Activated CD4-positive, alpha-beta memory T cell treated with anti-CD3 and anti-CD28 coated beads, Interleukin-2, amount 10 ng/mL, durations not matched to agents 7 days and 5 days (primary cell): ENCODE results near the gene PLK4. TPM values are rescaled to one million over a fixed set of nuclear protein-coding genes. Genes with fewer than 3 reads are reported as not detected.
"Not testable (repeated sequence)": the region's sequence is repeated elsewhere in the genome, so short reads cannot be mapped to it uniquely, and the experiment has no call there.

Experiments used
- CTCF ChIA-PET: fragments of 350-600 bp; sonication (Branson Sonifier 250); formaldehyde crosslinking; loops from one replicate; lab custom pipeline; 2021; ENCODE audit warnings: antibody characterized with exemption, inconsistent platforms; lab: Charles Lee
- POLR2A ChIA-PET: fragments of 350-600 bp; sonication (Branson Sonifier 250); formaldehyde crosslinking; loops from one replicate; lab custom pipeline; 2021; ENCODE audit warnings: antibody characterized with exemption; lab: Charles Lee
- DNase-seq: peaks from one replicate; pipeline ENCODE4 v3.0.0-alpha.2; 2020
- H3K27ac Mint-ChIP-seq: one replicate; pipeline ENCODE4 v1.8.0; 2021; ENCODE audit warnings: mild to moderate bottlenecking, mixed read lengths
- H3K27me3 Mint-ChIP-seq: one replicate; pipeline ENCODE4 v1.8.0; 2021; ENCODE audit warnings: mixed read lengths
- H3K36me3 Mint-ChIP-seq: one replicate; pipeline ENCODE4 v1.8.0; 2021; ENCODE audit warnings: low read depth, mixed read lengths
- H3K4me1 Mint-ChIP-seq: one replicate; pipeline ENCODE4 v1.8.0; 2021; ENCODE audit warnings: mixed read lengths
- H3K4me3 Mint-ChIP-seq: one replicate; pipeline ENCODE4 v1.8.0; 2021; ENCODE audit warnings: mild to moderate bottlenecking, mixed read lengths
- H3K9me3 Mint-ChIP-seq: one replicate; pipeline ENCODE4 v1.8.0; 2021; ENCODE audit warnings: mixed read lengths
- total RNA-seq, 2 experiments: library from RNA; stranded (reverse); gene quantifications; one replicate each; pipeline ENCODE4 v1.2.3, GENCODE V29; 2021

The PLK4 gene
- total RNA-seq, 2 experiments from 2014 or later, result 43.8 to 45.7 TPM

DNA sequence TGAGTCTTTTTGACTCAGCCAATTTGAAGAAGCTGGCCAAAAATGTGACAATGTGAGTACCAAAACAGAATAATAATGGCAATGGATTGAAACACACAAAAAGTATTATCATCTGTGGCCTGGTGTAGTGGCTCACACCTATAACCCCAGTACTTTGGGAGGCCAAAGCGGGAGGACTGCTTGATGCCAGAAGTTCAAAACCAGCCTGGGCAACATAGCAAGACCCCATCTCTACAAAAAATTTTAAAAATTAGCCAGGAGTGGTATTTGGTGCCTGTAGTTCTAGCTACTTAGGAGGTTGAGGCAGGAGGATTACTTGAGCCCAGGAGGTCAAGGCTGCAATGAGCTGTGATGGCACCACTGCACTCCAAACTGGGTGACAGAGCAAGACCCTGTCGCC, 41.5 kb downstream of the PLK4 start:
- Mint-ChIP-seq H3K27ac (no peak overlapping the region), H3K36me3 (peaks cover 45% of the 10 kb centered on the region), H3K27me3 (no peaks in the 10 kb centered on the region), H3K4me3 (no peak overlapping the region), H3K4me1 (no peaks in the 10 kb centered on the region), H3K9me3 (no peaks in the 10 kb centered on the region)
- ChIA-PET POLR2A (interaction anchor here (0.7 to 0.8 kb wide), 2 partner anchors 16 to 43 kb away, joined by 3 to 4 read pairs; partner anchors contain the start of gene ABHD18), CTCF (no interaction called here)
- DNase-seq, result no peak

DNA sequence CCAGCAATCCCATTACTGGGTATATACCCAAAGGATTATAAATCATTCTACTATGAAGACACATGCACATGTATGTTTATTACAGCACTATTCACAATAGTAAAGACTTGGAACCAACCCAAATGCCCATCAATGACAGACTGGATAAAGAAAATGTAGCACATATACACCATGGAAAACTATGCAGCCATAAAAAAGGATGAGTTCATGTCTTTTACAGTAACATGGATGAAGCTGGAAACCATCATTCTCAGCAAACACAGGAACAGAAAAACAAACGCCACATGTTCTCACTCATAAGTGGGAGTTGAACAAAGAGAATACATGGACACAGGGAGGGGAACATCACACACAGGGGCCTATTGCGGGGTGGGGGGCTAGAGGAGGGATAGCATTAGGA, 45.0 kb downstream of the PLK4 start:
- DNase-seq, H3K27ac Mint-ChIP-seq, H3K9me3 Mint-ChIP-seq, H3K27me3 Mint-ChIP-seq, H3K4me1 Mint-ChIP-seq, CTCF ChIA-PET, POLR2A ChIA-PET, H3K4me3 Mint-ChIP-seq: not testable (repeated sequence)
- H3K36me3 Mint-ChIP-seq, result peaks cover 46% of the 10 kb centered on the region

DNA sequence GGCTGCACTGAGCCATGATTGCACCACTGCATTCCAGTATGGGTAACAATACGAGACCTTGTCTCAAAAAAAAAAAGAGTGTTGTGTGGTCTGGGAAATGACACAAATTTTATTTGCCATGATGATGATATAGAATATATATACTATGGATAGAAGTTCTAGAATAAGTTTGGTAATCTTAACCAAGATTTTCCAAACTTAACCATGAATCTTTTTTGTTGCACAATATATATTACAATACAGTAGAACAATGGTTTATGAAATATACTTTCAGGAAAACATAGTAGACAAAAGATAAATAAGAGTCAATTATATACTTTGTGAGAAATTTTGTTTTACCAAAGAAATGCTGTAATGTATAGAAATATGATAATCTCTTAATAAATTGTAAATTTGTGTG, 49.5 kb downstream of the PLK4 start:
- CTCF ChIA-PET, result no interaction called here
- POLR2A ChIA-PET, result interaction anchor here (1.1 to 1.9 kb wide), 2 partner anchors 42 to 49 kb away, joined by 3 to 6 read pairs; no protein-coding TSS in a partner anchor

DNA sequence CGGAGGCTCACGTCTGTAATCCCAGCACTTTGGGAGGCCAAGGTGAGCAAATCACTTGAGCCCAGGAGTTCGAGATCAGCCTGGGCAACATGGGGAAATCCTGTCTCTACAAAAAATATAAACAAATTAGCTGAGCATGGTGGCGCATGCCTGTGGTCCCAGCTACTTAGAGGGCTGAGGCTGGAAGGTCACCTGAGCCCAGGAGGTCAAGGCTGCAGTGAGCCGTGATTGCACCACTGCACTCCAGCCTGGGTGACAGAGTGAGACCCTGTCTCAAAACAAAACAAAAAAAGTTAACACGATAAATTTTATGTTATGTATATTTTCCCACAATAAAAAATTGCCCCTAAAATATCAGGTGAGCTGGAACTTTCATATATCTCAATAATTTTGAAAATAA, 51.1 kb downstream of the PLK4 start:
- peaks cover 11% of the 10 kb centered on the region for H3K36me3 Mint-ChIP-seq
- ChIA-PET POLR2A (interaction anchor here (1.9 kb wide), 1 partner anchor 43 kb away, joined by 6 read pairs; no protein-coding TSS in a partner anchor), CTCF (interaction anchor here (1.5 kb wide), 1 partner anchor 137 kb away, joined by 3 read pairs; no protein-coding TSS in a partner anchor)
- H3K4me3 Mint-ChIP-seq, H3K4me1 Mint-ChIP-seq, H3K27ac Mint-ChIP-seq, H3K9me3 Mint-ChIP-seq, DNase-seq, H3K27me3 Mint-ChIP-seq: not testable (repeated sequence)

More for the DNA sequence above, 49.5 kb downstream of the PLK4 start:
- Mint-ChIP-seq H3K9me3 (no peaks in the 10 kb centered on the region), H3K4me1 (no peaks in the 10 kb centered on the region), H3K27me3 (no peaks in the 10 kb centered on the region), H3K4me3 (no peak overlapping the region), H3K36me3 (peaks cover 22% of the 10 kb centered on the region), H3K27ac (no peak overlapping the region)
- DNase-seq, result no peak

DNA sequence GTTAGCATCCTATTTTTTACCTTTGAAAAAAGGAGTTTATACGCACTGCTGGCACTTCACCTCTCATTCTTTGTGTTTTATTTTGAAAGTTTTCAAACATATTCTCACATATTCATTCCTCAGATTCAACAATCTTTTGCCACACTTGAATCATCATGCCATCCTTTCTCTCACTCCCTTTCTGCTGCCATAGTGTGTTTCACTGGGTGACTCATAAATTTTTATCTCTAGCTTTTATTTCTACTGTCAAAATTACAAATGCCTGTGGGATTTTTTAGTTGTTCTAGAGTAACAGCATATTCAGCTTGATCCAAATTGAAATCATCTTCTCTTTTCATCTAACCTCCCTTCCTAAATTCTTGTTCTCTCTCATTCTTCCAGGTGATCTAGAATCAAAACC, 56.3 kb downstream of the PLK4 start:
- H3K27ac Mint-ChIP-seq, result no peak overlapping the region
- H3K4me3 Mint-ChIP-seq, result no peak overlapping the region
- DNase-seq, result no peak
- POLR2A ChIA-PET, result interaction anchor here (1.3 kb wide), 1 partner anchor 56 kb away, joined by 3 read pairs; the partner anchor contains the start of gene PLK4
- CTCF ChIA-PET, result no interaction called here
- no peaks in the 10 kb centered on the region for H3K9me3 Mint-ChIP-seq
- no peaks in the 10 kb centered on the region for H3K27me3 Mint-ChIP-seq
- peaks cover 12% of the 10 kb centered on the region for H3K36me3 Mint-ChIP-seq
- H3K4me1 Mint-ChIP-seq, result peaks cover 3% of the 10 kb centered on the region

Other genes starting within 250 kb of the PLK4 start
- not detected for gene INTU, start 247.9 kb upstream of the PLK4 start, total RNA-seq
- gene SLC25A31, start 150.5 kb upstream of the PLK4 start, total RNA-seq, result not detected
- under 1 TPM; 0.30 to 0.33 TPM for gene HSPA4L, start 98.6 kb upstream of the PLK4 start, total RNA-seq
- 10 to 100 TPM; 19.4 to 21.4 TPM for gene MFSD8, start 84.3 kb downstream of the PLK4 start, total RNA-seq
- 10 to 100 TPM; 23.6 to 26.8 TPM for gene ABHD18, start 84.5 kb downstream of the PLK4 start, total RNA-seq
- 10 to 100 TPM; 13.8 to 14.0 TPM for gene LARP1B, start 180.4 kb downstream of the PLK4 start, total RNA-seq